ENCODE data around the gene SRGAP1.
"Not testable (repeated sequence)": the region's sequence is repeated elsewhere in the genome, so short reads cannot be mapped to it uniquely, and the experiment has no call there.

Gene SRGAP1

DNA sequence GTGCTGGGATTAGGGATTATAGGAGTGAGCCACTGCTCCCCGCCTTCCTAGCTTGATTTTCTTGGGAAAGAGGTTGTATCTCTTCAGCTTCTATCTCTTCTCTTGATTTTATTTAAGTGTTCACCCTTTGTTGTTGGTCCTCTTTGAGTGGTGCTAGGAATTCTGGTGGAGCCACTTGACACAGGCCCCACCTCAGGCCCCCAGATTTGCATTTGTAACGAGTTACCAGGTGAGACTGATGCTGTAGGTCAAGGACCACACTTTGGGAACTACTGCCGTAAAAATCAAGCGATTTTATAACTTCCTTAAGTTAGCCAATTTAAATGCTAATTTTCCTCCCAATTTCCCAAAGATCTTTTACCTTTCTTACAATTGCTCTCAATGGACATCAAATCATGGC lies 26.3 kb downstream of the SRGAP1 start:
- DNase-seq = no peak

DNA sequence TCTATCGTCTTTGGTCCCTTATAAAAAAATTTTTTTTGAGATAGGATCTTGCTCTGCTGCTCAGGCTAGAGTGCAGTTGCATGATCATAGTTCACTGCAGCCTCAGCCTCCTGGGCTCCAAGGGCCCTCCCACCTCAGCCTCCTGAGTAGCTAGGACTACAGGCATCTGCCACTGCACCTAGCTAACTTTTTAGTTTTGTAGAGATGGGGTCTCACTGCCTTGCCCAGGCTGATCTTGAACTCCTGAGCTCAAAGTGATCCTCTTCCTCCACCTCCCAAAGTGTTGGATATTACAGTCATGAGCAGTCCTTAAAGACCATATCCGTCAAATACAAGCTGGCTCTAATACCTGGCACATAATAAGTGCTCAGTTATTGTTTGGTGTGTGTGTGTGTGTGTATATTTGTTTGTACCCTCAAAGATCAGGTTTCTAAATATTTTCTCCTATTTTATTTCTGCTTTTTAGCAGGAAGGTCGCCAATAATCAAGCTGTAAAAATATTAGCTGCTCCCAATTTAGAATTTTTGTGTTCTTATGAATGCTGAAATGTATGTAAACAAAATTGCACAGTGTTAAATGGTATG lies 30.5 kb downstream of the SRGAP1 start:
- no peak for DNase-seq

DNA sequence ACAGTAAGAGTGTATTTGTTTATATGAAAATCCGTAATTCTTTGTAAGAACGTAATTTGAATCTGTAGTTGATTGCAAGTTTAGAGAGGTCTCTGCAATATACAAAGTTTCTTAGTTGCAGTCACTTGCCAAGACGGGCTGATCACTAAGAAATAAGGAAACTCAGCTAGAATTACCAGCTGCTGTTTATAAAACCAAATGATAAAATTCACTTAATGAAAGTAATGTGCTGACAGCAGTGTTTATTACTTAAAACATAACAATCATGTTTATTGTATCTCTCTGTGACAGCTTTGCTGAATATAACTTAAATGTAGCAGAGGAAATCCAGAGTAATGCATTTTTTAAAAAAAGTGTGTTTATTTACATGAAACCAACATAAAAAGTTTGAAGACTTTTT lies 31.2 kb downstream of the SRGAP1 start:
- DNase-seq = no peak

DNA sequence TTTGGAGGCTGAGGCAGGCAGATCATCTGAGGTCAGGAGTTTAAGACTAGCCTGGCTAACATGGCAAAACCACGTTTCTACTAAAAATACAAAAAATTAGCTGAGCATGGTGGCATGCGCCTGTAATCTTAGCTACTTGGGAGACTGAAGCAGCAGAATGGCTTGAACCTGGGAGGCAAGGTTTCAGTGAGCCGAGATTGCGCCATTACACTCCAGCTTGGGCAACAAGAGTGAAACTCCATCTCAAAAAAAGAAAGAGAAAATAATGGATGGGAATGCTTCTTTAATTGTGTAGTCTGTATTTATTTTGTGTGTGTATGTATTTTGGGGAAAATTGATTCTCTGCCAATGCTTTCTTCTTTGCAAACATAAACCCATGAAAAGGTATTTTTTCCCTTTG lies 32.5 kb downstream of the SRGAP1 start:
- no peak for DNase-seq

DNA sequence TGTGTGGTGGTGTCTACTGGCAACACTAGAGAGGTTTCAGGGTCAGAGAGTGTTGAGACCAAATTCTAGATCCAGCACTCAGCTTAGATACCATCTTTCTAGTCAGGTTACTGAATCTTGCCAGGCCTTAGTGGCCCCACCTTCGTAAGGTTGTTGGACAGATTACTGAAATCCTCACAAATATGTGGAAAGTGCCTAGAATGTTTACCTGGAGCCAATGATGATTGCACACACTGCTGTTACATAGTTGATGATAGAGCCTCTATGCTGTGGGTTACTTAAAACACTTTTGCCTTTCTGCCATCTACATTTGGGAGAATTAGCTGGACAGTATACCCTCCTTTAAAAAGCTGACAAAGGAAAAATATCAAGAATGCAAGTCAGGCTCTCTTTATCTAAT lies 33.2 kb downstream of the SRGAP1 start:
- no peak for DNase-seq

DNA sequence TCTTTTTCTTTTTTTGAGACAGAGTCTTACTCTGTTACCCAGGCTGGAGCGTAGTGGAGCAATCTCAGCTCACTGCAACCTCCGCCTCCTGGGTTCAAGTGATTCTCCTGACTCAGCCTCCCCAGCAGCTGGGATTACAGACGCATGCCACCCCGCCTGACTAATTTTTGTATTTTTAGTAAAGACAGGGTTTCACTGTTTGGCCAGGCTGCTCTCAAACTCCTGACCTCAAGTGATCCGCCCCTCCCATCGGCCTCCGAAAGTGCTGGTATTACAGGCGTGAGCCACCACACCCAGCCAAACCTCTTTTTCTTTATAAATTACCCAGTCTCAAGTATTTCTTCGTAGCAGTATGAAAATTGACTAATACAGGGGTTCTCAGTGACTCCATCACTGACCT lies 35.7 kb downstream of the SRGAP1 start:
- not testable (repeated sequence) for DNase-seq

DNA sequence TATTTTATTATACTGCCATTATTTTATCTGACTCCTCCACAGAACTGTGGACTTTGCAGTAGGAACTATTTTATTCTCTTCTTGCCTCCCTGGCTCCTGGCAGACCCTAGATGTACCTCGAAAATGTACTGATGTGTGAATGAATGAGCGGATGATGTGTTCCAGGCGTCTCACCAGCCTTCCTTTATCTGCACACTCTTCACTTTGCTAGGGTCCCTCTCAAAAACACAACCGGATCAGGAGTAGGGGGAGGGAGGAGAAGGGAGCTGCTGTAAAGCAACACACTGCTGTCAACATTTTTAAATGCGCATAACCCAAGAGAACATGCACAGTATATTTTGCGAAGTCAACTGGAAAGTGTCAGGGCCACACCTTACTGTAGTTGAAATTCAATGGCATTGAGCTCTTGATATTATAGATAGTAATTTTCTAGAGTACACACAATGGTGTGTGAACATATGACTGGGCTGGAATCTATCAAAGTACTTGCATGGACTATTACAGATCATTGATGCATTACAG lies 36.3 kb downstream of the SRGAP1 start:
- DNase-seq = no peak

DNA sequence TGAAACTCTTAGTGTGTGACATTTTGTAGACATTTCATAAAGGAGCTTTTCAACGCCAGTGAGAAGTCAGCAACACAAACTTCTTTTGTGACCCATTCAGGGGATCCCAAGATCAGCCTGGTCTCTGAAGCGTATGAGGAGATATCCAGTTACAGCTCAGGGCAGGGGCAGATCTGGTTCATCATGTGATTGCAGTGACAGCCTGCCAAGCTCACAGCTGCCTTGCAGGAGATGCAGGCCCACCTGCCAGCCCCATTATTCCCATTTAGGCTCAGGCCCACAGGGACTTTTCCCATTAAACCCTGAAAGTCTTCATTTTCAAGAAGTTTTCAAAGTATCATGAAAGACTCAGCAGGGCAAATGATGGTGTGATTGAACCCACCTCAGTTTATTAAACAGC lies 38.3 kb downstream of the SRGAP1 start:
- DNase-seq = no peak

DNA sequence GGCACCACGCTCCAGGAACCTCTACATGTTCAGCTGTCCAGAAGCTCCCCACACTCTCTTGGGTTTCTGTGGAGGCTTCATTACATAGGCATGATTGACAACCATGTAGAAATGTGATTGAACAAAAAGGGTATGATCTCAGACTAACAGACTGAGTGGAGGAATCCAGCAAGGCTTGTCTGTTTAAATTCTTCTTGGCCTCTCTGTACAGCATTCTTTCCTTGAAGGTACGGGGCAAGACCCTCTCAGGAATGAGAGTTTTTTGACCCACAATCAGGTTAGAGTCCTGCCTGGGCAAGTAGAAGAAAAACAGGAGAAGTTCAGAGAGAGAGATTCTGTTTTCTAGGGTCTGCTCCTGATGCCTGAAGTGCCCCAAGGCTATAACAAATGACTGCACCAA lies 40.9 kb downstream of the SRGAP1 start:
- no peak for DNase-seq

DNA sequence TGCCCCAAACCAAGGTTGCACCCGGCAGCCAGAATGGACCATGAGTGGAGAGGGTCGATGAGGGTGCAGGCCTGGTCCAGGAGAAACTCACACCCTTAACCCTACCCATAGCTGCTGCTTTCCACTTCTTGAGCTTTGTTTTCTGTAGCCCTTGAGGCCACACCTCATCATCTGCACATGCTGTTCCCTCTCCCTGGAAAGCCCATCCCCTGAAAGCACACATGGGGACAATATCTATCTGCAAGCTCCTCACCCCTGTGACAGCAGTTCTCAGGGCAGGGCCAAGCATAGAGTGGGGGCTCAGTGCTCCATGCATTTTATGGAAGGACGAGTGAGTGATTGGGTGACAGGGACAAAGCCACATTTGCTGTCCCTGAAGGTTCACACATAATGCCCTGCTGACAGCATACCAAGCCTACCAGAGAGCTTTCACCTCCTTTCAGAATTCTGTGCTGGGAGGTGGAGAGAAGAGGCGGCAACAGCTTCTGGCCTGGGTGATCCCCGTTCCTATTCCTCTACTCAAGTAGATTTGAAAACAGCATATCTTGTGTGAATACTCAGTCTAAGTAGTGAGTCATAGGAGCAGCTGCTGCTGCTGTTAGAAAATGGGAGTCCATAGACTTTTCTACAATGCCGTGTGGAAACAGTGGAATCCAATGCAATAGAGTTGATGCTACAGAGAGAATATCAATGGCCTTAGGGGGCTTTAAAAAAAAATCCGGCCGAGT lies 44.6 kb downstream of the SRGAP1 start:
- no peak for DNase-seq

DNA sequence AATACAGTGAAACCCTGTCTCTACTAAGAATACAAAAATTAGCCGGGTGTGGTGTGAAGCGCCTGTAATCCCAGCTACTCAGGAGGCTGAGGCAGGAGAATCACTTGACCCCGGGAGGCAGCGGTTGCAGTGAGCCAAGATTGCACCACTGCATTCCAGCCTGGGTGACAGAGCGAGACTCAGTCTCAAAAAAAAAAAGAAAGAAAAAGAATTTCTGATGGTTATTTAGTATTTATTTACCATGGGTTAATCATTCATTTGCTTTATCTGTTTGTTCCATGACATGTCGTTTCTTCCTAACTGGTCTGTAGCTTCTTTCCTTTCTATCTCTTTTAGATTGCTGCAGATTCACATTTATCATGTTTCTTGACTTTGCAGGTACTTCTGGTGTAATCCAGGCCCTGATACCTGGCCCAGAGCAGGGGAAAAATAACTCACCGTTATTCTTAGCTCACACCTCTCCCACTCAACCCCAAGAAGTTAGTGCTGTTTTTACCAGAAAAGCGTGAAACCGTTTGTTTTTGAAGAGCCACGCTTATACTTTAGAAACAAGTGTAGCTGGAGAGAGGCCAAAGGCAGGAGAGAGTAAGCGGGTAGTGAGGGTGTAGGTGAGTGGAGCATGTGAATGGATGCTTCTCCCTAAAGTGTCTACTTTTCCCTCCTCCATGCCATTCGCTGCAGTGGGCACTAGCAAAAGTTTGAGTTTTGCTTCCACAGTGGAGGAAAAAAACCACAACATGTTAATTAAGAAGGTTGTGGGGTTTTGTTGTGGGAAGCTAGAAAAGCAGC lies 45.4 kb downstream of the SRGAP1 start:
- no peak for DNase-seq

DNA sequence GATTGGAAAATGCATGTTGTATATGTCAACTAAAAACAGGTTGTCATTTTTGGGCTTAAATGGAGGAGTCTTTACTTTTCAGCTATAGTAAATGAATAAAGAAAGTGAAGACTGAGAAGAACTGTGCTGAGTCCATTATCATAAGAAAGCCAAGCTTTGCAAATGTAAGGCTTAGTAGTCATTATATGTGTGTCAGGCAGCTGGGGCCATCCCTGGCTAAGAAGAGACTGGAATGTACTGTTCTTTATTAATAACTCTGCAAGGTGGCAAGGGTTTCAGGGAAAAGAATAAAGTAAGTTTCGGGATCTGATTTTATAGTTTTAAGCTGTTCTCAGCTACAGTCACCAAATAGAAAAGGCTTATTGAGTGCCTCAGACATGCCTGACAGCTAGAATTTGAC lies 48.7 kb downstream of the SRGAP1 start:
- no peak for DNase-seq

DNA sequence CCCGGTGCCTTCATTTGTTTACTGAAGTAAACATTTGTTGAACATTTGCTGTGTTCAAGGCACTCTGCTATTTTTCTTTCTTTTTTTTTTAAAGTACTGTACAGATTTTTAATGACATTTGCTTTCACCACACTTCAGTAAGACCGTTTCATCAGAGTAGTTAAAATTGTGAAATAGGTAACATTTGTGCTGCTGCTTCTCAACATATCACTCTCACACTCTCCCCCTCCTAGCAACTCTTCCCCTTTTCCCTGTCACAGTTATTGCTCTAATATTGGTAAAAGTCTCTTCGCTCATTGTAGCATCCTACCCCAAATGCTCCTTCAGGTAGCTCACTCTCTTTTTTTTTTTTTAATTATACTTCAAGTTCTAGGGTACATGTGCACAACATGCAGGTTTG lies 49.6 kb downstream of the SRGAP1 start:
- DNase-seq = no peak

DNA sequence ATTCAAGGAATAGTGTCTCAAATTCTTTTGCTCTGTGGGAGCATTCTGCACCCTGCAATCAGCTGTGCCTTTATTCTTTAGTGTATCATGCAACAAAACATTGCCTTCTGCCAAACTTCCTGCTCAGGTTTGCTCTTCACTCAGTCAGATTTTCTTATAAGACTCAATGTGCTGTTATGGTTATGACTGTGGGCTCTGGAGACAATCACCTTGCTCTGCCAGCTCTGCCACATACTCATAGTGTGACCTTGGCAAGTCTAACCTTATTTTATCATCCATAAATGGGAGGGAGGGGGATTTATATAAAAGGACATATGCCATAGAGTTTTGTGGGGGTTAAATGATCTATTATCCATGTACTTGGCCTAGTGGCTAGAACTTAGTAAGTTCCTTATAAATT lies 51.3 kb downstream of the SRGAP1 start:
- DNase-seq = no peak

DNA sequence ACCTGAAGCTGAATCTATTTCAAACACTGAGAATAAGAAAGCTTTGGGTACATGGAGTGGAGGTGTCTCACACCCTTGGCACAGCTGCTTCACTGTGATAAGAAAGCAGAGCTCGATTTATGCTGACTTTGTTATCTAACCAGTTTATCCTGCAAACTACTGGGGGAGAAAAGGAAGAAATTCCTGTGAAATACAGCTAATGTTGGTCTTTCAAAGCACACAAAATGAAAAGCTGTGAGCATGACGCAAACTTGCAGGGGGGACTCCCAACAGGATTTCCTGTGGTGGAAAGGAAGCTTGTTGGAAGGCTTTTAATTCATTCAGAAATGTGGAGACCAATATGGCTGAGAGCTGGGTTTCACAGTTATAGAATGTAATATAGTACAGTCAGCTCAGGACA lies 53.4 kb downstream of the SRGAP1 start:
- no peak for DNase-seq

DNA sequence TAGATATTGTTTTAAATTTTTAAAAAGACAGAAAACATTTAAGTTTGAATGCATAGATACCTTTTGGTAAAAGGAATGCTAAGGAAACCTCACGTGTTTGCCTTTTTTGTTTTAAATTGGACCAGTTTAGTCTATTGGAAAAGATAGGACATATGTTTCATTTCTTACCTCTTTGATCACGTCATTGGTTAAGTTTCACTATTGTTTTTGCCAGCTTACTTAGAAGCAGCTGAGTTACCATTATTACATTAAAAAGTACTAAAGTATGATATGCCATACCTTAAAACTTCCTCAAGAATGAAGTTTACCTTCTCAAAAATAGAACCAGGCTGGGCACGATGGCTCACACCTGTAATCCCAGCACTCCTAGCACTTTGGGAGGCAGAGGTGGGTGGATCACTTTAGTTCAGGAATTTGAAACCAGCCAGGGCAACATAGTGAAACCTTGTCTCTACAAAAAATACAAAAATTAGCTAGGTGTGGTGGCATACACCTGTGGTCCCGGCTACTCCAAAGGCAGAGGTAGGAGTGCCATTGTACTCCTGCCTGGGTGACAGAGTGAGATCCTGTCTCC lies 54.4 kb downstream of the SRGAP1 start:
- no peak for DNase-seq

DNA sequence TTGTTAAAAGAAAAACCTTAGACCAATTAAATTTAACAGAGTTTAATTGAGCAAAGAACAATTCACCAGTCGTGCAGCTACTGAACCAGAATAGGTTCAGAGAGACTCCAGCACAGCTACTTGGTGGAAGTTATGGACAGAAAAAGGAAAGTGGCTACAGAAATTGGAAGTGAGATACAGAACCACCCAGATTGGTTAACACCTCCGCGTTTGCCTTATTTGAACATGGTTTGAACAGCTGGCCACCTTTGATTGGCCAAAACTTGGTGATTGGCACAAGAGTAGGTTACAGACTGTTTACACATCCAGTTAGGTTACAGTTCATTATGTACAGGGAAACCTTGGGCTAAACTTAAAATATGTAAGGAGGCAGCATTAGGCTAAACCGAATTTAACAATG lies 54.9 kb downstream of the SRGAP1 start:
- no peak for DNase-seq

DNA sequence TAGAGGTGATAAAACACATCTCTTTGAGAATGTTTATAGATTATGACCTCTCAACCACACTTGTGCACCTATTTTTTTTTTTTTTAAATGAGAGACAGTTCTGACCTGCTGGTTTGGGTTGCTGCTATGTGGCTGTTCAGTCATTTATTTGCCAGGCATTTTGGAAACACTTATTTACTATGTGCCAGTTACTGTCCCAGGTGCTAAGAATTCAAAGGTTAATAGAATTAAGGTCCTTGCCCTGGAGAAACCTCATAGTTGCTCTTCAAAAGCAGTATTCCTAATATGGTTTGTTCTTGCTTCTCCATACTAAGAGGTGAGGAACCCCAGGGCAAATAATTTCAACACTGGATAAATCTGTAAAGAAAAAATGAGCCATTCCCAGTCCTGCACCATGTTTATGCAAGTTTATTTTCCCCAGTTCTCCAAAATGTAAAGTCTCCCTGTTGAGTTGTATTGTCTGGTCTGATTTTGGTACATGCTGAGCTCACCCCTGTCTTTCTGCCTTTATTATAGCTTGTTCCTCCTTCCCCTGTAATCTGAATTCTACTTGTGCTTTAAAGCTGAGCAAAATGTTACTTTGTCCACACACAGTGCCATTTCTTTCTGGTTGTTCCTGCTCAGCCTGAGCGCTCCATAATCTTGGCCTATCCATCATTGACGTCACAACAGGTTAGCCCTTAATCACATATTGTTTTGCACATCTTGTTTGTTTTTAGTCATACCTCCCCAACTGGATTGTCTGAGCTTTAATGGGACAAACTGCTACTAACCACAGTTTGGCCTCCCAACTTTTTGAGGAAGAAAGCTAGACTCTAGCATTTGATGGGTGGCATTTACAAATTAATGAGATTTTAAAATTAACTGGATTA lies 56.7 kb downstream of the SRGAP1 start:
- no peak for DNase-seq

DNA sequence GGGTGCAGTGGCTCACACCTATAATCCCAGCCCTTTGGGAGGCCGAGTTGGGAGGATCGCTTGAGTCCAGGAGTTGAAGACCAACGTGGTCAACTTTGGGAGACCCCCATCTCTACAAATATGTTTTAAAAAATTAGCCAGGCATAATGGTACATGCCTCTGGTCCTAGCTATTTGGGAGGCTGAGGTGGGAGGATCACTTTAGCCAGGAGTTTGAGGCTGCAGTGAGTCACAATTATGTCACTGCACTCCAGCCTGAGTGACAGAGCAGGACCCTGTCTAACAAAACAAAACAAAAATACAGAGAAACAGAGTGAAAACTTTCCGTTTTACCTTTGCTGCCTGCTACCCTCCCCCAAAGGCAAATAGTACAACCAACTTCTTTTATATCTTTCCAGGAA lies 60.2 kb downstream of the SRGAP1 start:
- DNase-seq = no peak

DNA sequence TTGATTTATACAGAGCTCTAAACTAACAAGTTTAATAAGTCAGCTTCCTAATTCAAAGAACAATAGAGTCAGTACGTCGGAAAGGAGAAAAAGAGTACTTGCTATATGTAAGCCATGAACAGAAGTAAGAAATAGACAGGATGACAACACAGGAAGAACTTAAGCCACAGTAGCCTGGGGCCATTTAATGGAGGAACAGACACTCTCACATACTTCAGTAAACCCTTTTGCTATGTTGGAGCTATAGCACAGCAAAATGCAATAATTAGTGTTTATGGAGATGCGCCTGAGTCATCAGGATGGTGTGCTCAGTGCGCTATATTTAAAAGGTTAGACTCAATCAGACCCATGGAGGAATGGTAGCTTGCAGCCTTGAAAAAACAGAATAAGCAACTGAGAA lies 61.0 kb downstream of the SRGAP1 start:
- DNase-seq = no peak

DNA sequence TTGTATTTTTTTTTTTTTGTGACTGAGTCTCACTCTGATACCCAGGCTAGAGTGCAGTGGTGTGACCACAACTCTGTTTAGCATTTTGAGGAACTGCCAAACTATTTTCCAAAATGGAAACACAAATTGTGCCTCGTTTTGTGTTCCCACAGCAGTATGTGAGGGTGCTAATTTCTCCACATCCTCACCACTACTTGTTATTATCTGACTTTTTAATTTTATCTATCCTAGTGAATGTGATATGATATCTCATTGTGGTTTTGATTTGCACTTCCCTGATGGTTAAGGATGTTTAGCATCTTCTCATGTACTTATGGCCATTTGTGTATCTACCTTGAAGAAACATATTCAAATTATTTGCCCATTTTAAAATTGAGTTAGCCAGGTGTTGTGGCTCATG lies 62.4 kb downstream of the SRGAP1 start:
- no peak for DNase-seq

DNA sequence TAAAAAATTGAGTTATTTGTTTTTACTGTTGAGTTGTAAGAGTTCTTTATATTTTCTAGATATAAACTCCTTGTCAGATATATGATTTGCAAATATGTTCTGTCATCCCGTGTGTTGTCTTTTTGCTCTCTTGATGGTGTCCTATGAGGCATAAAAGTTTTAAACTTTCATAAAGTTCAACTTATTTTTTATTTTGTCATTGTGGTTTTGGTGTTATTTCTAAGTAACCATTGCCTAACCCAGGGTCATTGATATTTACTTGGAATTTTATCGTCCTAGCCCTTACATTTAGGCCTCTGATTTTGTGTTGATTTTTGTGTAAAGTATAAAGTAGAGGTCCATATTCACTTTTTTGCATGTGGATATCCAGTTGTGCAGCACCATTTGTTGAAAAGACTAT lies 63.1 kb downstream of the SRGAP1 start:
- no peak for DNase-seq

DNA sequence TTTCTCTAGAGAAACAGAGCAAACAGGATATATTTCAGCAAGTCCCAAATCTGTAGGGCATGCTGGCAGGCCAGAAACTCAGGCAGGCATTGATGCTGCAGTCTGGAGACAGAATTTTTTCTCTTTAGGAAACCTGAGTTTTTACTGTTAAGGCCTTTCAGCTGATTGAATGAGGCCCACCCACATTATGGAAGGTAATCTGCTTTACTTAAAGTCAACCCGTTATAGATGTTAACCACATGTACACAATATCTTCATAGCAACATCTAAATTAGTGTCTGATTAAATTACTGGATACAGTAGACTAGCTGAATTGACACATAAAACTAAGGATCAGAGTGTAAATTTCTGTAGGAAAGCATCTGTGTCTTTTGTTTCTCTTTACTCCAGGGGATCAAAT lies 65.2 kb downstream of the SRGAP1 start:
- DNase-seq = no peak
